Fibroblast of lung (primary cell): ENCODE measurements around the gene GPBAR1.

Experiments
- CTCF ChIP-seq, 2 donors: IDR thresholded peaks in 1 of 2; conservative IDR thresholded peaks in 1 of 2; 1 replicate in 1 of 2; 2 replicates in 1 of 2; pipeline ENCODE4 v1.5.1; 2011 to 2012; ENCODE audit warnings: low read length in 2 of 2, control low read depth in 1 of 2, inconsistent platforms in 1 of 2, low read depth in 1 of 2, mild to moderate bottlenecking in 1 of 2
- EZH2 ChIP-seq: IDR thresholded peaks from 2 replicates; pipeline ENCODE4 v1.5.1; 2012; ENCODE audit warnings: low read length, control low read depth, mild to moderate bottlenecking; ENCODE audit errors: missing control alignments

DNA sequence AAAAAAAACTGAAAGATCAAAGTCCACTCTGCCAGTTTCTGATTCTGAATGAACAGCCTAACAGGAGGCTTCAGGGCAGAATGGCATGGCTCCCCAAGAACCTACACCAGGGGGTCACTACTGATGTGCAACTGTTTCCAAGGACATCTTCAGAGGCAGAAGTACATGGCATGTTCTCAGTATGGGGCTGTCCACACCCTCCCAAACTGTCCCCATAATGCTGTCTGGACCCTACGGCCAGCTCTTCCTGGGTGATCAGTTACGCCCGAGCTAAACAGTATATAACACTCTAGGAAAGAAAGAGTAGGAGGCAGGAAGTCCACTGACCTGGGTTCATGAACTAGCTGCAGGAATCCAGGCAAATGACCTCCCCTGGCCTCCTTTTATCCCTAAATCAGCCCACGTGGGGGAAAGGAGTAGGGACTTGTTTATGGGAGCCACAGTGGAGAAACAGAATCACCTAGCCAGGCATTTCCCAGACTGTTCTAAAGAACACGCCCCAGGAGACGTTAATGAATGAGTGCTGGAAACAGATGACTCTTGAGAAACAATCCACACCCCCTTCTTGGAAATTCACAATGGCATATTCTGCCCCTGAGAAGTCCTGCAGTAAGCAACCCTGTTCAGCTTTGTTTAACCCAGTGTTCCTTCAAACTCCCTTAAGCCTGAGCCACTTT is 29.0 kb downstream of the GPBAR1 start:
- TF ChIP-seq CTCF (conservative IDR thresholded peaks at IDR 0.05 in 1 of 2, IDR thresholded peaks at IDR 0.05 in 1 of 2; ENCODE audit: low read depth in 1 of 2, low read length in 2 of 2) (no peak), EZH2 (no peak)
